ENCODE data around the gene TCF20.

- TF ChIP-seq, protein P1, sequence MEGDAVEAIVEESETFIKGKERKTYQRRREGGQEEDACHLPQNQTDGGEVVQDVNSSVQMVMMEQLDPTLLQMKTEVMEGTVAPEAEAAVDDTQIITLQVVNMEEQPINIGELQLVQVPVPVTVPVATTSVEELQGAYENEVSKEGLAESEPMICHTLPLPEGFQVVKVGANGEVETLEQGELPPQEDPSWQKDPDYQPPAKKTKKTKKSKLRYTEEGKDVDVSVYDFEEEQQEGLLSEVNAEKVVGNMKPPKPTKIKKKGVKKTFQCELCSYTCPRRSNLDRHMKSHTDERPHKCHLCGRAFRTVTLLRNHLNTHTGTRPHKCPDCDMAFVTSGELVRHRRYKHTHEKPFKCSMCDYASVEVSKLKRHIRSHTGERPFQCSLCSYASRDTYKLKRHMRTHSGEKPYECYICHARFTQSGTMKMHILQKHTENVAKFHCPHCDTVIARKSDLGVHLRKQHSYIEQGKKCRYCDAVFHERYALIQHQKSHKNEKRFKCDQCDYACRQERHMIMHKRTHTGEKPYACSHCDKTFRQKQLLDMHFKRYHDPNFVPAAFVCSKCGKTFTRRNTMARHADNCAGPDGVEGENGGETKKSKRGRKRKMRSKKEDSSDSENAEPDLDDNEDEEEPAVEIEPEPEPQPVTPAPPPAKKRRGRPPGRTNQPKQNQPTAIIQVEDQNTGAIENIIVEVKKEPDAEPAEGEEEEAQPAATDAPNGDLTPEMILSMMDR (IDR thresholded peaks at IDR 0.05), result no peak
- no peak for TF ChIP-seq POLR2A (IDR thresholded peaks at IDR 0.05)
Observed at GRCh38 chr22:42283278-42284201, 13.1 kb upstream of the TCF20 start.
